COLO668 (cell line): ENCODE measurements around the gene CR1L.
A peak's percentile ranks its signal among the peaks of the same experiment; 100 is the strongest.
"Not testable (repeated sequence)": the region's sequence is repeated elsewhere in the genome, so short reads cannot be mapped to it uniquely, and the experiment has no call there.

Source experiments
- DNase-seq: peaks from one replicate; lab custom pipeline; 2025; ENCODE audit not compliant: unreplicated experiment; lab: John Stamatoyannopoulos, UW

Gene CR1L

DNA sequence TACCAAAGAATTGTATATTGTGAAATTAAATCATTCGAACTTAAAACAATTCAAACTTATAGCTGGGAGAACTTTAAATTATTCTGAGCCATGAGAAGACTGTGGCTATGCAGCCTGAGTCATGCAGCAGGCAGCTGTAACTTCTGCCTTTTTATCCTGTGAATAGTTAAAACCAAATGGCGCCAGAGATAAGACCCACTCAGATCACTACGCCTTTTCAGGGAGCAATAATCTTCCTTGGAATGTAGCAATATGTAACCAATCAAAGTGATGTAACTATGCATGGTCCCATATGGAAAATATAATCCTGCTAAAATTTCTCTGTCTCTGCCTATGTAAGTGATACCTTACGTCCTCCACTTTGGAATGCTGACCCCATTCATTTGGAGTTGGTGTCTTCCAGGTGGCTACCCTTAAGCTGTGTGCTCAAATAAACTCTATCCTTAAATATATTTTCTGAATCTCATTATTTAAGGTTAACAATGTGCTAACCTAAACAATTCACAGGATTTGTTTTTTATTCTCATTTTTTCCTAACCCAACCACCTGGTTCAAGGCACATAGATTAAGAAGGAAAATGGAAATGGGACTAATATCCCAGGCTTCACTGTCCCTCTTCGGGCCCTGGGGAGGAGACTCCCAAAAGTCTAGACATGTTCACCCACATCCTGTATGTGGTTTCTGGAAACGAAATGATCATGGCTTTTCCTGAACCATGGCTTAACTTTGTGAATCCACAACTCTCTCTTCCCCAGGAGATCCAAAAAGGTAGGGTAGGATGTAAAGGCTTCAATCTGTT, 35.9 kb downstream of the CR1L start:
- not testable (repeated sequence) for DNase-seq

GRCh38 chr1:207682872-207683434, 38.0 kb downstream of the CR1L start:
- DNase-seq, result not testable (repeated sequence)

DNA sequence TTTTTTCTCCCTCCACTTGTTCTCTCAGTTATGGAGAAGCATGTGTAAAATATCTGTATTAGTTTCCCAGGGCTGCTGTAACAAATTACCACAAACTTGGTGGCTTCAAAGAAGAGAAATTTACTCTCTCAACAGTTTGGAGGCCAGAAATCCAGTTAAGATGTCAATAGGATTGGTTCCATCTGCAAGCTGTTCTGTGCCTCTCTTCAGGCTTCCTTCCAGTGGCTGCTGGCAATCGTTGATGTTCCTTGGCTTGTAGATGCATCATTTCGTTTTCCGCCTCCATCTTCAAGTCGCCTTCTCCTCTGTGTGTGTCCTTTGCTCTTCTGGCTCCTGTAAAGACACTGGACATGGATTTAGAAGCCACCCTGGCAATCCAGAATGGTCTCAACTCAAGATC, 45.6 kb downstream of the CR1L start:
- not testable (repeated sequence) for DNase-seq

GRCh38 chr1:207691010-207691409, 46.1 kb downstream of the CR1L start:
- no peak for DNase-seq

DNA sequence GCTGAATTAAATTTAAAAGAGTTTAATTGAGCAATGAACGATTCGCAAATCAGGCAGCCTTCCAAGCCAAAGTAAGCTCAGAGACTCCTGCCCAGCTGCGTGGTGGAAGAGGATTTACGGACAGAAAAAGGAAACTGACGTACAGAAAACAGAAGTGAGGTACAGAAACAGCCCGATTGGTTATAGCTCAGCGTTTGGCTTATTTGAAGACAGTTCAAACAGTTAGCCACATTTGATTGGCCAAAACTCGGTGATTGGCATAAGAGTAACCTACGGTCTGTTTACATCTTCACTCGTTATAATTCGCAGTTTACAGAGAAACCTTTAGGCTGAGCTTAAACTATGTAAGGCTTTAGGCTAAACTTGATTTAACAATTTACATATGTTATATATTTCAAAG, 46.9 kb downstream of the CR1L start:
- DNase-seq, result no peak

DNA sequence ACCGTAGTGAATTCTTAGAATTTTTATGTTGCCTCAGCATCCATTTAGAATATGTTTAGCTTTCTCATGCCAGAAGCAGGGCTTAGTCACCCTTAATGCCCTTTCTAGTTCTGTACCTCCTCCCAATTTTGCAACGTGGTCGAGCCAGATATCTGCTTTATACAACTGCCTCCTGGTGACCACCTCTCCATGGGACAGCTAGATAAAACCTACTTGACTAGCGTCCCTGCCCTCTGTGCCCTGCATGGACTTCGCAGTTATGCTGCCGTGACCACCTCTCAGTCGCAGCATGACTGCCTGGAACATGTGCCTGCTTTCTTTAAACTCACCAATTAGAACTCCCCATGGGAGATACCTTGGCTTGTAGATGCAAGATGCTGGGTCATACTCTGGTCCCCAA, 47.4 kb downstream of the CR1L start:
- DNase-seq, result not testable (repeated sequence)

DNA sequence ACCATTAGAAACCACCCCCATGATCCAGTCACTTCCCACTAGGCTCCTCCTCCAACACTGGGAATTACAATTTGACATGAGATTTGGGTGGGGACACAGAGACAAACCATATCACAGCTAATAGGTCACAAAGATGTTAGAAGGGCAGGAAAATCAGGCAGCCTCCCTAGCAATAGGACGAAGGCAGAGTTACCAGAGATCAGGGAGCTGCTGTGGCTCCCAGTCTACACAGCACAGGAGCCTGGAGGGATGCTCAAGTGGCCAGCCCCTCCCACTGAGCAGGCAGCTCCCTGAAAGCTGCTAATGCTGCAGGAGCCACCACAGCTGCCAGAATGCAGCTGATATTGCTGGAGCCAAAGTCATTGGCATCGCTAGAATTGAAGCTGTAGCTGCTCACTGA, 51.0 kb downstream of the CR1L start:
- no peak for DNase-seq

- peak; percentile 61 for DNase-seq
Measured at GRCh38 chr1:207698822-207699483, 54.0 kb downstream of the CR1L start.

GRCh38 chr1:207702317-207702716, 57.4 kb downstream of the CR1L start:
- DNase-seq, result no peak

GRCh38 chr1:207703712-207704111, 58.8 kb downstream of the CR1L start:
- DNase-seq, result no peak

DNA sequence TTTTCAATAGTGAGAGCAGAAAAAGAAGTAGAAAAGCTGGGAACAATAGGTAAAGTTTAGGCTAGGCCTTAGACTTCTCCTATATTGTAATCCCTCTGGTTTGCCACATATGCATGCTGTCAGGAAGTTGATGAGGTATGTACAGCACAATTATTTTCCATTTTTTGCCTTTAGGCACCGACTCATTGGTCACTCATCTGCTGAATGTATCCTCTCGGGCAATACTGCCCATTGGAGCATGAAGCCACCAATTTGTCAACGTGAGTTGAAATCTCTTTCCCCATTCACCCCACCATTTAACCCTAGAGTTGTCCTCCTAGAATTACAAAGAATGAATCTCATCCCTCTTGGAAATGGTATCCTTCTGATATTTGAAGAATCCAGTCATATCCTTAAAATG, 63.1 kb downstream of the CR1L start:
- DNase-seq, result not testable (repeated sequence)

GRCh38 chr1:207711285-207711684, 66.4 kb downstream of the CR1L start:
- DNase-seq, result no peak

- DNase-seq, result not testable (repeated sequence)
Measured at GRCh38 chr1:207712701-207713100, 67.8 kb downstream of the CR1L start.

DNA sequence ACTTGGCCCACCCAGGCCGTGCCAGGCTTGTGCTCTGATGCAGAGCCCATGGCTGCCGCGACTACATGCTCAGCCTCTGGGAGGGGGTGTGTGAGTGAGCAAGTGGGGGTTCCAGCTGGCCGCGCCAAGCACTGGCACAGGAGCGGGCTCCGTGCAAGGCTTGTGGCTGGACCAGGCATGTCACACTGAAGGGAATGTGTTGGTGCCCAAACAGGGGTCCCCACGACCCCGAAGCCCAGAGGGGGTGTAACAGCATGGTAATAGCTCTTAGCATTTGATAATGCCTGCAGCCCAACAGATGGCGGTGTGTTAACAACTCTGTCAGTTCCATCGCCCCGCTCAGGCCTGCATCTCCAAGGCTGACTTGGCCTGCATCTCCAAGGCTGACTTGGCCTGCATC, 68.6 kb downstream of the CR1L start:
- no peak for DNase-seq

GRCh38 chr1:207719234-207719633, 74.3 kb downstream of the CR1L start:
- DNase-seq, result no peak

DNA sequence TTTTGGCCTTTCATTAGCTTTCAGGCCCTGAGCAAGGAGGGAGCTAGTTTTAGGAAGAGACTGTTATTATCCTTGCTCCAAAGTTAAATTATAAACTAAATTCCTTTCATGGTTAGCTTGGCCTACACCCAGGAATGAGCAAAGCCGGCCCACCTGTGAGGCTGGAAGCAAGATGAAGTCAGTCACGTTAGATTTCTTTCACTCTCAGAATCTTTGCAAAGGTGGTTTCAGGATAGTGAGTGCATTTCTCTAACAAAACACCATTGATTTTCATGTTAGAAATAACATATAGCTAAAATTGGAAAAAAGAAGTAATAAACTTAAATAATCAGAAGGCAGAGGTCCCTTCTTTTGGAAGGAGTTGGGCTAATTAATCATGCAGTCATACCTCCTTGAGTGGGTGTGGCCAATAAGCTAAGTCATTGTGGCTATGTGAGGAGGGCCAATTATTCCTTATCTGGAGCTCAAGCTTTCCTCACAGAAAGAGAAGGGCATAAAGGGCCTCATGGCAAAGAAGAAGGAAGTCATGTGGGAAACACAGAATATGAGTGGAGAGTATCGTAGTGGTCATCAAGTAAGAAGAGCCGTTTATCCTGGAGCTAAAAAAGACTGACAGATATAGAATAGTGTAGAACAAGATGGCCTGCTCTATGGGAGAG, 83.4 kb downstream of the CR1L start:
- DNase-seq, result not testable (repeated sequence)

GRCh38 chr1:207737503-207738157, 92.7 kb downstream of the CR1L start:
- not testable (repeated sequence) for DNase-seq

GRCh38 chr1:207738158-207738659, 93.3 kb downstream of the CR1L start:
- DNase-seq, result not testable (repeated sequence)

DNA sequence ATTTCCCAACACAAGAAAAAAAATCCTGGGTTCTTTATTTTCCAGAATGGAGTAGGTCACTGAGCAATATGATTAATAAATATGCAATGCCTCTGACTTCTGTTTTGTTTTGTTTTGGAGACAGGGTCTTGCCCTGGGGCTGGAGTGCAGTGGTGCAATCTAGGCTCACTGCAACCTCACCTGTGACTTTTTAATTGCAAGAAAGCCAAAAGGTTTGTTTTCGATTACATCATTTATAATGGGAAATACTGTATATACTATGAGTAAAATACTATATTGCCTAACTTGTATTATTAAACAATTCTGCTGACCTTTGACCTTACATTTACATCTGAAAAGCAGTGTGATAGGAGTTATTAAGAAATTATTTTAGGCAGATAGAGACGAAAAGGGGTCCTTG, 95.3 kb downstream of the CR1L start:
- DNase-seq, result no peak

DNA sequence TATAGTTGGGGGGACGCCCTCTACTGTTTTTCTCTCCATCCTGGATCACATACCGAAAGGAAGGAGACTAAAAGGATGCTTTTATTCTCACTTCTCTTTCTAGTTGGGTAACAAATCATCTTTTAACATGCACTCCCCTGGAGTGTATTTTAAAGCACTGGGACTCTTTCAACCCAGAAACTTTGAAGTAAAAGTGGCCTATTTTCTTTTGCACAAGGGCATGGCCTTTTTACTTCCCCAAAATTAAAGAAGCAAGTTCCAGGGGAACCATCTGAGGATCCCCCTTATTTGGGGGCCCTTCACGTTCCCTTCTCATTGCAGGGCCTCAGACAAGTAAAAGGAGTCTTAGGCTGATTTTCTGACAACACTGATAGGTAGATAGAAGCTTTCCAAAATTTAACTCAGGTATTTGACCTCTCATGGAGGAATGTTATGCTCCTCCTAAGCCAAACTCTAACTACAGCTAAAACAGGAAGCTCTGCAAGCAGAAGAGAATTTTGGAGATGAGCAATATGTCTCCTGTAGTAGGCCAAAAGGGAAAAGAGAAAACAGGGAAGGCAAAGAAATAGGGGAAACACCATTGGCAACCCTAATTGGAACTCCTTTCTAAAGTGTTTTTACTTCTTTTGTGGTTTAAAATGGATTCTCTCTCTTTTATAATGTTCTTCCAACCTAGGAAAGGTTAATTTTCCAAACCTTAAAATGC, 98.1 kb downstream of the CR1L start:
- DNase-seq, result no peak
